Stimulated activated naive CD4-positive, alpha-beta T cell (primary cell): ENCODE results near the gene TGFB1I1.
"Not testable (repeated sequence)": the region's sequence is repeated elsewhere in the genome, so short reads cannot be mapped to it uniquely, and the experiment has no call there.

Experiments
- DNase-seq, 6 experiments: peaks; one replicate each; lab custom pipeline; 2025; lab: John Stamatoyannopoulos, UW

Gene TGFB1I1

GRCh38 chr16:31517800-31518402, 45.9 kb downstream of the TGFB1I1 start:
- no peak for DNase-seq

- DNase-seq, result no peak
Observed at GRCh38 chr16:31519759-31520431, 47.9 kb downstream of the TGFB1I1 start.

GRCh38 chr16:31521368-31521767, 49.4 kb downstream of the TGFB1I1 start:
- no peak for DNase-seq

- DNase-seq, result peak in 2 of 6 experiments; percentile 13 to 35
Observed at GRCh38 chr16:31522071-31522470, 50.1 kb downstream of the TGFB1I1 start.

- not testable (repeated sequence) for DNase-seq
Observed at GRCh38 chr16:31523768-31524167, 51.8 kb downstream of the TGFB1I1 start.

GRCh38 chr16:31525113-31525512, 53.2 kb downstream of the TGFB1I1 start:
- no peak for DNase-seq
